Upper lobe of right lung (tissue), 1 donor: Measurements from ENCODE around the gene NDUFB4. TPM values are rescaled to one million over a fixed set of nuclear protein-coding genes. Genes with fewer than 3 reads are reported as not detected.
"Not testable (repeated sequence)": the region's sequence is repeated elsewhere in the genome, so short reads cannot be mapped to it uniquely, and the experiment has no call there.

Experiments used
- ATAC-seq: fragments of 200-7000 bp; cut with Tn5 transposase; one replicate; pipeline ENCODE4 v1.9.1; 2020; ENCODE audit warnings: mild to moderate bottlenecking, moderate library complexity
- DNase-seq: peaks from one replicate; pipeline ENCODE4 v3.0.0-alpha.2; 2020
- H3K27ac ChIP-seq: fragments of 200-600 bp; one replicate; pipeline ENCODE4 v1.8.0; 2022
- H3K27me3 ChIP-seq: fragments of 200-600 bp; one replicate; pipeline ENCODE4 v1.8.0; 2022; ENCODE audit warnings: mild to moderate bottlenecking
- H3K36me3 ChIP-seq: fragments of 200-600 bp; one replicate; pipeline ENCODE4 v1.8.0; 2022
- H3K4me1 ChIP-seq: fragments of 200-600 bp; one replicate; pipeline ENCODE4 v1.8.0; 2022
- H3K4me3 ChIP-seq: fragments of 200-600 bp; one replicate; pipeline ENCODE4 v1.8.0; 2022; ENCODE audit warnings: mild to moderate bottlenecking
- H3K9me3 ChIP-seq: fragments of 200-600 bp; one replicate; pipeline ENCODE4 v1.8.0; 2022
- CTCF ChIP-seq: fragments of 200-600 bp; IDR thresholded peaks from one replicate; pipeline ENCODE4 v1.8.0; 2022; ENCODE audit warnings: antibody characterized with exemption
- intact Hi-C: fragments of 100-400 bp; cut with DNase I; formaldehyde crosslinking; loops from one replicate; pipeline ENCODE4 v1.11.0; 2022
- total RNA-seq: library from RNA; stranded (reverse); fragmentation: NEBNext Ultra II Directional; extraction: Animal tissue kit (Norgen Biotek cat#: 25700); gene quantifications from one replicate; pipeline ENCODE4 v1.2.1, GENCODE V29; 2021
- donor health status: DM: no; HTN: yes; CAD: no; lungs with severe emphysema.

NDUFB4 gene
- total RNA-seq, 1 donor from 2014 or later: 90.8 TPM

- ATAC-seq: no peak
- no peak for TF ChIP-seq CTCF
- H3K9me3 ChIP-seq: peaks cover 10% of the 10 kb centered on the region
These were observed 29.0 kb downstream of the NDUFB4 start for GRCh38 chr3:120625159-120625586.

GRCh38 chr3:120634539-120634938 lies 38.4 kb downstream of the NDUFB4 start:
- ATAC-seq (peak; percentile 34), DNase-seq (no peak)
- no peak overlapping the region for H3K4me3 ChIP-seq
- no peaks in the 10 kb centered on the region for H3K9me3 ChIP-seq
- no peaks in the 10 kb centered on the region for H3K27me3 ChIP-seq
- H3K36me3 ChIP-seq: no peaks in the 10 kb centered on the region
- H3K27ac ChIP-seq: no peak overlapping the region
- H3K4me1 ChIP-seq: no peaks in the 10 kb centered on the region
- intact Hi-C loops: no loop called here
- TF ChIP-seq CTCF: no peak

More at GRCh38 chr3:120625159-120625586, 29.0 kb downstream of the NDUFB4 start:
- no peak for DNase-seq
- Histone ChIP-seq H3K36me3 (no peaks in the 10 kb centered on the region), H3K27me3 (no peaks in the 10 kb centered on the region), H3K4me1 (no peaks in the 10 kb centered on the region), H3K4me3 (no peak overlapping the region), H3K27ac (no peak overlapping the region)
- intact Hi-C loops: no loop called here

- ATAC-seq (peak; percentile 60), DNase-seq (no peak)
- TF ChIP-seq CTCF: no peak
- H3K4me3 ChIP-seq: no peak overlapping the region
- H3K27me3 ChIP-seq: no peaks in the 10 kb centered on the region
- no peaks in the 10 kb centered on the region for H3K36me3 ChIP-seq
- intact Hi-C loops: no loop called here
- no peak overlapping the region for H3K27ac ChIP-seq
- no peaks in the 10 kb centered on the region for H3K4me1 ChIP-seq
- no peaks in the 10 kb centered on the region for H3K9me3 ChIP-seq
These were observed 40.8 kb downstream of the NDUFB4 start for GRCh38 chr3:120636795-120637401.

- H3K27me3 ChIP-seq: no peaks in the 10 kb centered on the region
- no peaks in the 10 kb centered on the region for H3K9me3 ChIP-seq
- H3K36me3 ChIP-seq: no peaks in the 10 kb centered on the region
- ATAC-seq: peak; percentile 52
- no peak for DNase-seq
- intact Hi-C loops: no loop called here
- H3K27ac ChIP-seq: no peak overlapping the region
- H3K4me1 ChIP-seq: no peaks in the 10 kb centered on the region
- H3K4me3 ChIP-seq: no peak overlapping the region
- TF ChIP-seq CTCF: no peak
These were observed 41.9 kb downstream of the NDUFB4 start for GRCh38 chr3:120637851-120638559.

- H3K4me3 ChIP-seq, ATAC-seq, intact Hi-C loops, DNase-seq, H3K36me3 ChIP-seq, H3K27ac ChIP-seq, H3K9me3 ChIP-seq, H3K4me1 ChIP-seq, H3K27me3 ChIP-seq: not testable (repeated sequence)
These were observed 42.7 kb downstream of the NDUFB4 start for GRCh38 chr3:120638820-120639219.

- Histone ChIP-seq H3K4me1 (no peaks in the 10 kb centered on the region), H3K36me3 (no peaks in the 10 kb centered on the region), H3K27ac (no peak overlapping the region), H3K9me3 (no peaks in the 10 kb centered on the region), H3K4me3 (no peak overlapping the region), H3K27me3 (no peaks in the 10 kb centered on the region)
- TF ChIP-seq CTCF: no peak
- intact Hi-C loops: no loop called here
- no peak for ATAC-seq
- no peak for DNase-seq
These were observed 44.1 kb downstream of the NDUFB4 start for GRCh38 chr3:120640231-120640630.
